GM12872 (cell line): ENCODE results near the gene SV2B.

ENCODE experiments used
- TF ChIP-seq, protein P1 (sequence below): IDR thresholded peaks from 3 replicates; pipeline ENCODE4 v1.5.1; 2011; ENCODE audit warnings: low read depth, mild to moderate bottlenecking, low read length, moderate library complexity; ENCODE audit not compliant: insufficient read depth

Gene SV2B

DNA sequence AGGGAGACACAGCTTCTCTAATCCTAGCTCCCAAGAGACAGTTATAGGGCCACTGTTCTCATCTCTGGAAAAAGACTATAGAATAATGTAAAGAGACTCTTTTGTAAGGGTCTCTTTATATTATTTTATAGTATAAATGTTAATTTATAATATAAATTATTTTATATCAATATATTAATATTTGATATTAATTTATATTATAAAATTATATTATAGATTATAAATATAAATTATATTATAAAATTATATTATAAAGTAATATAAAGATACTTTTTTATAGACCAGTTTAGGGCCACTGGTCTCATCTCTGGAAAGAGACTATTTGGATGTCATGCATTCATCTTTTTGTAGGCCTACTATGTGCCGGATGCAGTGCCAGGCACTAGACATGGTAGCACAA lies 53.9 kb downstream of the SV2B start:
- TF ChIP-seq, protein P1, sequence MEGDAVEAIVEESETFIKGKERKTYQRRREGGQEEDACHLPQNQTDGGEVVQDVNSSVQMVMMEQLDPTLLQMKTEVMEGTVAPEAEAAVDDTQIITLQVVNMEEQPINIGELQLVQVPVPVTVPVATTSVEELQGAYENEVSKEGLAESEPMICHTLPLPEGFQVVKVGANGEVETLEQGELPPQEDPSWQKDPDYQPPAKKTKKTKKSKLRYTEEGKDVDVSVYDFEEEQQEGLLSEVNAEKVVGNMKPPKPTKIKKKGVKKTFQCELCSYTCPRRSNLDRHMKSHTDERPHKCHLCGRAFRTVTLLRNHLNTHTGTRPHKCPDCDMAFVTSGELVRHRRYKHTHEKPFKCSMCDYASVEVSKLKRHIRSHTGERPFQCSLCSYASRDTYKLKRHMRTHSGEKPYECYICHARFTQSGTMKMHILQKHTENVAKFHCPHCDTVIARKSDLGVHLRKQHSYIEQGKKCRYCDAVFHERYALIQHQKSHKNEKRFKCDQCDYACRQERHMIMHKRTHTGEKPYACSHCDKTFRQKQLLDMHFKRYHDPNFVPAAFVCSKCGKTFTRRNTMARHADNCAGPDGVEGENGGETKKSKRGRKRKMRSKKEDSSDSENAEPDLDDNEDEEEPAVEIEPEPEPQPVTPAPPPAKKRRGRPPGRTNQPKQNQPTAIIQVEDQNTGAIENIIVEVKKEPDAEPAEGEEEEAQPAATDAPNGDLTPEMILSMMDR = no peak

DNA sequence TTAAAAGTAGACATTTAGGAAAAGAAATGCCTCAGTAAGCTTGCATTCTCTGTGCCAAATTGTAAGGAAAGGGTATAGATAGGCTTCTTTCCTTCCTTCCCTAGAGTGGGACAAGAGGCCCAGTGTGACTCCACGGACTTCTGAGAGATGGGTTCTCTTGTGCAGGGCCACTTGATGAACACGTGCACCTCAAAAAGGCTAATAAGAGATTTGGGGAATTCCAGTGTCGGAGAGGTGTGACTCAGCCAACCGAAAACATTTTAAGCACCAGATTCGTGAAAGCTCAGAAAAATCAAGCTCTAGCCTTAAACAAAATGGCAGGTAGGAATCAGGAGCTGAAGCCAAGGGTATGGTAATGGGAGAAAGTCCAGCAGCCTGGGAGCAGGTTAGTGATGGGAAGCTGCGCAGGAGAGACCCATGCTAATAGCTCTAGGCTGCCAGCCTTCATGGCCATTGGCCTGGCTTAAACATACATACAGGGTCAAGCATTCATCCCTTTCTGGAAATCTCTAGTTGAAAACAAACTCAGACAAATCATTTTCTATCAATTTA lies 56.2 kb downstream of the SV2B start:
- TF ChIP-seq, protein P1 = no peak

DNA sequence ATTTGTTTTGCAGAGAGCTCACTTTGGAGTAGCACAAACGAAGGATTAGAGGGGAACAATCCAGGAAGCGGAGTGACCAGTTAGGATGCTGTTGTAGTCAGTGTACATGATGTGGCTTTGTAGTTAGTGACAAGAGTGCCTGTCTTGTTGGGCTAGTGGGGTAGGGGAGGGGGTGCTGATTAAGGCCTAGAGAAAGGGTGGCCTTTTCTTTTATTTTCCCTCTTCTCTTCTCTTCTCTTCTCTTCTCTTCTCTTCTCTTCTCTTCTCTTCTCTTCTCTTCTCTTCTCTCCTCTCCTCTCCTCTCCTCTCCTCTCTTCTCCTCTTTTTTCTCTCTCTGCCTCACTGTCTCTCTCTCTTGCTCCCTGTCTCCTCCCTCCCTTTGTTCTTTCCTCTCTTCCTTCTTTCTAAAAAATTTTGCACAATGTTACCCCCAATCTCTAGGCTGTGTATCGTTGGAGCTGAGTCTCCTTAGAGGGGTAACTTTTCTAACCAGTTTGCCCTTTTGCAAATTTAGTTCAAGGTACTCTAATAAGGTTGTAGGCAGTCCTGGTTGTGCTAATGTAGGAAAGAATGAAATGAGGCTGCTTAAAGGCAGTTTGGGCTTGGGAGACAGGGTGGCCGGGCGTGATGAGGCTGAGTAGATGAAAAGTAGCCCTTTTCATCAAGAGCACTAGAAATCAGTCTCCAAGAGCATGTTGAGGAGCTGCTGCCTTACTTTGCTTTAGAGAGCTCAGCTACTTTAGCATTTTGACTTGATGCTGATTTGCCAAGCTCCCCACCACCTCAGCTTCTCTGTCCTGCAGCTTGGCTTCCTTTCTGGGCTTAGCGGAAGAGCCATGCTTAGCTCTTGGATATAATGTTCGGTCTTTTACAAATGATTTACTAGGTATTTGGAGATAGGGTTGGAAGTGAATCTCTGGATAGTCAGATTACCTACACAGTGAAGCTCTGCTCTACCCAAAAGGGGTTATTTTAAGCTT lies 58.6 kb downstream of the SV2B start:
- TF ChIP-seq, protein P1 = no peak

DNA sequence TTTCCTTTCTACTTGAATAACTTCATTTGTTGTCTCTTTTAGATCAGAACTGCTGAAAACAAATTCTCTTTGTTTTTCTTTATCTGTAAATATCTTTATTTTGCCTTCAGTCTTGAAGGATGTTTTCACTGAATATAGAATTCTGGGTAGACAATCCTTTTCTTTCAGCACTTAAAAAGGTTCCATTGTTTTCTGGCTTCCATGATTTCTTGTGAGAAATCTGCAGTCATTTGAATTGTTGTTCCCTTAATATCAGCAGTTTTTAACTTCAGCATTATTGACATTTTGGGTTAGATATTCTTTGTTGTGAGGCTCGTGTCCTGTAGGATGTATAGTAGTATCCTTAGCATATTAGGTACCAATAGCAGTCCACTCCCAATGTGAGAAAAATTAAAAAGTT lies 65.8 kb downstream of the SV2B start:
- TF ChIP-seq, protein P1 = no peak

DNA sequence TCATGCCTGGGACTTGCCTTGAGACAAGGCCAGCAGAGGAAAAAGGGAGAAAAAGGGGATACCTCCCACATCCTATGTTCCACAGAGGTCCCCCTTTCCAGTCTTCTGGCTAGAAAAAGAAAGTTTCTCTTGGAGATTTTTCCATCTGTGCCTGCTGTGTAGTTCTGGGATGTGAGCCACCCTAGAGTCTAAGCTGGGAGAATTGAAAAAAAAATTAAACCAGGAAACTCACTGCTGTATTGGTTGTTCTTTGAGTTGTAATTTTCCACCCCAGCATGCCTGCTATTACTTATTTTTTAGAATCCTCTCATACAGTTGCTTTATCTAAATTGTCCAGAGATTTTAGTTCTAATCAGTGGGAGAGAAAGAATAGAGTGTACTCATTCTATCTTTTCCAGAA lies 68.4 kb downstream of the SV2B start:
- TF ChIP-seq, protein P1 = no peak

DNA sequence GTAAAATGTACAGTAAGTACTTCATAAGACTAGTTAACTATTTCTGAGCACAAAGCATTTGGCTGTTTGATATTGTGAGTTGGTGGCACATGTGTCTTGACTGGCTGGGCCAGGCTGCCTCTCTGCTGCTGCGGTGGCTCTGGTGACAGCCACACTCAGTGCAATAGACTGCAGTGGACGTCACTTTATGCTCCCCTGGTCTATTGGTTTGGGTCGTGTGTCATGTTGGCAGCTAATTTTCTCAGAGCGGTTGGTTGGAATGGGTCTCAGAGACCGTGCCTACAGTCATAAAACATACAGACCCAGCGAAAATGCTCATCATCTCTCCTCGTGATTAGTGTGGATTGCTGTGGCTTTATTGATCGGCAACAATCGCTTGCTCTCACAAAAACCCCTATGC lies 71.3 kb downstream of the SV2B start:
- TF ChIP-seq, protein P1 = no peak

DNA sequence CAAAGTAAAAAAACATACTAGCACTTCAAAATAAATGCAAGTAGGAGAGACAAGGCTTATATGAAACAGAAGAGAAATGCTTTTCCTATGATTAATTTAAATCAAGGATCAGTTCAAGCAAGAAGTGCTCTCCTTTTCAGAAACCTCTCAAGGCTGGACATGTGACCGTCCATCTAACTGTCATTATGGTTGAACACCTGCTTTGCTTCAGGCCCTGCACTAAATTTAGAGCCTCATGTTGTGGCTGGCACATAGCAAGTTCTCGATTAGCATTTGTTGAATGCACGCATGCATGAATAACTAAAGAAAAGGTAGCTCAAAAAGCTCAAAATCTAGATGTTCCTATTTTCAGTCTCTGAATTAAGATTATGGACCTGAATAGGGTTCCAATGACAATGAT lies 82.0 kb downstream of the SV2B start:
- TF ChIP-seq, protein P1 = no peak
